ENCODE results near the gene MPRIP. TPM values are rescaled to one million over a fixed set of nuclear protein-coding genes. Genes with fewer than 3 reads are reported as not detected.

MPRIP gene
- total and polyA plus RNA-seq, 10 donors = 52.3 to 309 (median 131) TPM

DNA sequence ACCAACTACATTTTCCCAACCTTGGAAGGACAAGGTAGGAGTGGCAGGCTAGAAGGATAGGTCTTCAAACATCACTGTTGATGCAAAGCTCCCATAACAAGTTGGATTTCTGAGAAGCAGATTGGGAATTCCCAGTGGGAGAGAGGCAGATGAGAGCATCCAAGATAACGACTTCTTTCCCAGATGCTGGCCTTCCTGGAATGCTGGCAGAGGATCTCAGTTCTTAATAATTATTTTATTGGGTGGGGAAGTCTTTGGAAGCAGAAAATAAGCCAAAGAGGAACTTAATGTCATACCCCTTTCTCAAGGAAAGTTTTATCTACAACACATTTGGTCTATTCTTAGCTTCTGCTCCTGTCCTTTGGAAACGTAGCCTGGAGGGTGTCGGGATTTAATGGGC, 64.5 kb downstream of the MPRIP start:
- Histone ChIP-seq H3K27ac (peak overlapping the region in 6 of 8 donors; percentile 3 to 72 (median 40)), H3K4me1 (peaks cover 36 to 99% (median 74%) of the 10 kb centered on the region in 6 donors), H3K9me3 (no peaks in the 10 kb centered on the region), H3K4me3 (no peak overlapping the region), H3K36me3 (peaks cover 0 to 28% (median 2%) of the 10 kb centered on the region in 6 donors), H3K27me3 (replicated peaks in 1 of 7) (no peaks in the 10 kb centered on the region)
- WGBS, 5 donors = 54 to 75% (median 62%) methylated on average over 3 of the region's 3 CpGs
- no peak for DNase-seq
- intact Hi-C loops (cut with DNase I; ENCODE audit: low total_unique reads) = loop anchor here (10.0 kb wide), 1 partner anchor 52 kb away; no protein-coding TSS in a partner anchor
- no peak for TF ChIP-seq POLR2AphosphoS5 (IDR thresholded peaks at IDR 0.05)
- TF ChIP-seq, protein P1, sequence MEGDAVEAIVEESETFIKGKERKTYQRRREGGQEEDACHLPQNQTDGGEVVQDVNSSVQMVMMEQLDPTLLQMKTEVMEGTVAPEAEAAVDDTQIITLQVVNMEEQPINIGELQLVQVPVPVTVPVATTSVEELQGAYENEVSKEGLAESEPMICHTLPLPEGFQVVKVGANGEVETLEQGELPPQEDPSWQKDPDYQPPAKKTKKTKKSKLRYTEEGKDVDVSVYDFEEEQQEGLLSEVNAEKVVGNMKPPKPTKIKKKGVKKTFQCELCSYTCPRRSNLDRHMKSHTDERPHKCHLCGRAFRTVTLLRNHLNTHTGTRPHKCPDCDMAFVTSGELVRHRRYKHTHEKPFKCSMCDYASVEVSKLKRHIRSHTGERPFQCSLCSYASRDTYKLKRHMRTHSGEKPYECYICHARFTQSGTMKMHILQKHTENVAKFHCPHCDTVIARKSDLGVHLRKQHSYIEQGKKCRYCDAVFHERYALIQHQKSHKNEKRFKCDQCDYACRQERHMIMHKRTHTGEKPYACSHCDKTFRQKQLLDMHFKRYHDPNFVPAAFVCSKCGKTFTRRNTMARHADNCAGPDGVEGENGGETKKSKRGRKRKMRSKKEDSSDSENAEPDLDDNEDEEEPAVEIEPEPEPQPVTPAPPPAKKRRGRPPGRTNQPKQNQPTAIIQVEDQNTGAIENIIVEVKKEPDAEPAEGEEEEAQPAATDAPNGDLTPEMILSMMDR (IDR thresholded peaks at IDR 0.05 in 8 of 11, conservative IDR thresholded peaks at IDR 0.05 in 3 of 11) = no peak
- TF ChIP-seq POLR2A (IDR thresholded peaks at IDR 0.05) = no peak

DNA sequence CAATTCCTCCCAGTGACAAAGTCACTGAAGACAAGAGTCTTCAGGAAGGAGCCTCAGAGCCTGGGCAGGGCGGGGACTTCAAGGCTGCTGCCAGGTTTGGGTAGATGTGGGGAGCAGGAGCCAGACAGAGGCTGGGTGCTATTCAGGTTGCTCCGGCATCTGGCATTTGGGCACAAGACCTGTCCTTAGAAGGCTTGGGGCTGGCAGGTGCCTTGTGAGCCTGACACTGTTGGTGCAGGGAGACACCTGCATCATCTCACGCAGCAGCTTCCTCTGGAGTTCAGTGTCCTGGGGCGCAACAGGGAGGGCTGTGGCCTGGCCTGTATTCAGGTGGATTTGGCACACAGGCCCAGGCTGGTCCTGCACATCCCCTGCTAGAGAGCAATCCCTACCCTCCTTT, 65.0 kb downstream of the MPRIP start:
- intact Hi-C loops (cut with DNase I; ENCODE audit: low total_unique reads) = loop anchor here (10.0 kb wide), 1 partner anchor 52 kb away; no protein-coding TSS in a partner anchor

DNA sequence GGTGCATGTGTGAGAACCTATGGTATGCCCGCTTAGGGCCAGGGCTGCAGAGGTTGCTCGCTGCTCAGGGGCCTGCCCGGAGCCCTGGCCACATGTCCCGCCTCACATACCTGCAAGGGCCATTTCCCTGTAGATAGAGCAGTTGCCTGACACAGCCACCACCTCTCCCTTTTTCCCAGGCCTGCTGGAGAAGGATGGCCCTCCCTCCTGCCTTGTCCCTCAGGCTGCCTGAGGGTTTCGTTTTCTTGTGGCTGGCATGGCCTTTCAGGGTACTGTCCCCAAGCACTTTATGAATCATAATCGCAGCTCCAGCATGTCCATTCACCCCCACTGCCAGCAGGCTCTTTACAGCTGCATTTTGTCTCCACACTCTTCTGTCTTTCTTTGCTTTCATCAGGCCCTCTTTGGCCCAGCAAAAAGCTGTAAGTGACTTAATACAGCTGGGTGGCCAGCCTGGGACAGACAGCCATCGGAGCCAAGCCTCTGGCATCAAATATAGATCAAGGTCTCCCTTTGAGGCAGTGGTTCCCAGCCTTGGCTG, 65.7 kb downstream of the MPRIP start:
- Histone ChIP-seq H3K9me3 (no peaks in the 10 kb centered on the region), H3K4me3 (no peak overlapping the region), H3K4me1 (peaks cover 36 to 100% (median 75%) of the 10 kb centered on the region in 6 donors), H3K27ac (peak overlapping the region in 6 of 8 donors; percentile 20 to 72 (median 38)), H3K27me3 (replicated peaks in 1 of 7) (no peaks in the 10 kb centered on the region), H3K36me3 (peaks cover 0 to 21% (median 0%) of the 10 kb centered on the region in 6 donors)
- WGBS, 5 donors = 72 to 83% (median 80%) methylated on average over 6 to 7 of the region's 7 CpGs
- intact Hi-C loops (cut with DNase I; ENCODE audit: low total_unique reads) = loop anchor here (10.0 kb wide), 1 partner anchor 53 kb away; no protein-coding TSS in a partner anchor
- DNase-seq = no peak
- TF ChIP-seq POLR2AphosphoS5 (IDR thresholded peaks at IDR 0.05) (no peak), POLR2A (IDR thresholded peaks at IDR 0.05) (no peak)
- TF ChIP-seq, protein P1 (IDR thresholded peaks at IDR 0.05 in 8 of 11, conservative IDR thresholded peaks at IDR 0.05 in 3 of 11) = no peak

More for the DNA sequence above, 65.0 kb downstream of the MPRIP start:
- no peak for DNase-seq
- H3K27ac ChIP-seq = peak overlapping the region in 5 of 8 donors; percentile 3 to 72 (median 50)
- H3K4me1 ChIP-seq = peaks cover 36 to 100% (median 75%) of the 10 kb centered on the region in 6 donors
- TF ChIP-seq, protein P1 (IDR thresholded peaks at IDR 0.05 in 8 of 11, conservative IDR thresholded peaks at IDR 0.05 in 3 of 11) = no peak
- TF ChIP-seq POLR2AphosphoS5 (IDR thresholded peaks at IDR 0.05) (no peak), POLR2A (IDR thresholded peaks at IDR 0.05) (no peak)
- H3K27me3 ChIP-seq (replicated peaks in 1 of 7) = no peaks in the 10 kb centered on the region
- peaks cover 0 to 24% (median 1%) of the 10 kb centered on the region in 6 donors for H3K36me3 ChIP-seq
- H3K4me3 ChIP-seq = no peak overlapping the region
- no peaks in the 10 kb centered on the region for H3K9me3 ChIP-seq
- 90 to 100% (median 96%) methylated on average over 2 to 4 of the region's 4 CpGs for WGBS, 5 donors

DNA sequence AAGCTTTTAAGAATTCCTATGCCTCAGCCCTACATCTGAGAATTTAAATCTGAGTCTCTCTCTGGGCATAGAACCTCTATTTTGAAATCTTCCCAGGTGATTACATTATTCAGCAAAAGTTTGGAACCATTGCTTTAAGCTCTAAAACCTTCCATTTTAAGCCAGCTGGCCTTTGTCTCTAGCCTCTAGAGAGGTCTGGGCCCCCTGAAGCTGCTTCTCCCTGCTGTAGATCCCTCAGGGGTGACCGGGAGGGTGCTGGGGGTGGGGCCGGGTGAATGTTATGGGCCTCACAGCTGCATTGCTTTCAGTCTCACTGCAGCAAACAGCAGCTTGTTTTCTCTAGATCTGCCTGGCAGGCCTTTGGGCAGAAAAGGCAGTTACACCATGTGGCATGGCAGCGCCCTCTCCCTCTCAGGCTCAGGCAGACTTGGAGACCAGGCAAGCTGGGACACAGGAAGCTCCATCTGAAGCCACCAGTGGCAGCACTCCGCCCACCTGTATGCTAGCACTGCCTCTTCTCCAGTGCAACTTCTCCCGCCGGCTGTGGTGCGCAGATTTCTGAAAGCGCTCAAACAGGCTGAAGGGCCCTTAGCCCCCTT, 66.3 kb downstream of the MPRIP start:
- no peaks in the 10 kb centered on the region for H3K27me3 ChIP-seq (replicated peaks in 1 of 7)
- peaks cover 36 to 100% (median 74%) of the 10 kb centered on the region in 6 donors for H3K4me1 ChIP-seq
- H3K4me3 ChIP-seq = no peak overlapping the region
- intact Hi-C loops (cut with DNase I; ENCODE audit: low total_unique reads) = loop anchor here (10.0 kb wide), 1 partner anchor 54 kb away; no protein-coding TSS in a partner anchor
- H3K27ac ChIP-seq = peak overlapping the region in 6 of 8 donors; percentile 20 to 72 (median 38)
- 68 to 86% (median 79%) methylated on average over 8 of the region's 8 CpGs for WGBS, 5 donors
- H3K36me3 ChIP-seq = peaks cover 0 to 21% (median 0%) of the 10 kb centered on the region in 6 donors
- no peak for TF ChIP-seq POLR2AphosphoS5 (IDR thresholded peaks at IDR 0.05)
- TF ChIP-seq POLR2A (IDR thresholded peaks at IDR 0.05) = no peak
- TF ChIP-seq, protein P1 (IDR thresholded peaks at IDR 0.05 in 8 of 11, conservative IDR thresholded peaks at IDR 0.05 in 3 of 11) = no peak
- no peaks in the 10 kb centered on the region for H3K9me3 ChIP-seq
- no peak for DNase-seq
